Uterus (tissue), 2 donors: ENCODE measurements around the gene DTNA.

Experiments
- POLR2A ChIP-seq, 2 donors: fragments of 450-650 bp; IDR thresholded peaks; one replicate each; pipeline ENCODE4 v1.6.1; 2016; ENCODE audit warnings: antibody characterized with exemption in 2 of 2, mild to moderate bottlenecking in 1 of 2, moderate library complexity in 1 of 2
- TF ChIP-seq, protein P1 (sequence below), 4 experiments: fragments of 200-600 bp in 2 of 4; fragments of 450-650 bp in 2 of 4; sonication (generic) in 2 of 4; IDR thresholded peaks; one replicate each; pipeline ENCODE4 v1.5.1; 2016 to 2019; ENCODE audit warnings: antibody characterized with exemption in 4 of 4, mild to moderate bottlenecking in 2 of 4, moderate library complexity in 1 of 4

DNA sequence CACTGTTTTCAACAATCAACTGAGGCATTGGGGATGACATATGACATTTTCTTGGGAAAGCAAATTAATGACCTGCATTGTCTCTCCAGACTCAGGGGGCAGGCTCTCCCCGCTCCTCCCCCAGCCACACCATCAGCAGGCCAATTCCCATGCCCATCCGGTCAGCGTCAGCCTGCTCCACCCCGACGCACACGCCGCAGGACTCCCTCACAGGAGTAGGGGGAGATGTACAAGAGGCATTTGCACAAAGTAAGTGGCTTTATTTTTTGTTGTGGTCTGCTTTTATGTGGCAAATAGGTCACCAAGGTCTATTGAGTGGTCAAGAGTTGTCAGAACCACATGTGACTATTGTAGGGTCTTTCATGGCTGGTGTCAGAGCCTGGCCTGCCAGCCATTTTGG, 165.1 kb downstream of the DTNA start:
- TF ChIP-seq POLR2A (IDR thresholded peaks at IDR 0.05) = no peak
- TF ChIP-seq, protein P1, sequence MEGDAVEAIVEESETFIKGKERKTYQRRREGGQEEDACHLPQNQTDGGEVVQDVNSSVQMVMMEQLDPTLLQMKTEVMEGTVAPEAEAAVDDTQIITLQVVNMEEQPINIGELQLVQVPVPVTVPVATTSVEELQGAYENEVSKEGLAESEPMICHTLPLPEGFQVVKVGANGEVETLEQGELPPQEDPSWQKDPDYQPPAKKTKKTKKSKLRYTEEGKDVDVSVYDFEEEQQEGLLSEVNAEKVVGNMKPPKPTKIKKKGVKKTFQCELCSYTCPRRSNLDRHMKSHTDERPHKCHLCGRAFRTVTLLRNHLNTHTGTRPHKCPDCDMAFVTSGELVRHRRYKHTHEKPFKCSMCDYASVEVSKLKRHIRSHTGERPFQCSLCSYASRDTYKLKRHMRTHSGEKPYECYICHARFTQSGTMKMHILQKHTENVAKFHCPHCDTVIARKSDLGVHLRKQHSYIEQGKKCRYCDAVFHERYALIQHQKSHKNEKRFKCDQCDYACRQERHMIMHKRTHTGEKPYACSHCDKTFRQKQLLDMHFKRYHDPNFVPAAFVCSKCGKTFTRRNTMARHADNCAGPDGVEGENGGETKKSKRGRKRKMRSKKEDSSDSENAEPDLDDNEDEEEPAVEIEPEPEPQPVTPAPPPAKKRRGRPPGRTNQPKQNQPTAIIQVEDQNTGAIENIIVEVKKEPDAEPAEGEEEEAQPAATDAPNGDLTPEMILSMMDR (IDR thresholded peaks at IDR 0.05) = no peak
